Cardiac ventricle fibroblast (primary cell): ENCODE data around the gene ADGRB2. TPM values are rescaled to one million over a fixed set of nuclear protein-coding genes. Genes with fewer than 3 reads are reported as not detected.

Source experiments
- total RNA-seq: library from RNA; depleted of rRNA; stranded (reverse); fragments of >200 nt; gene quantifications from 2 replicates; pipeline ENCODE4 v1.2.3, GENCODE V29; 2015

The ADGRB2 gene
- total RNA-seq = 6.9 and 10.5 TPM in 2 replicates

GRCh38 chr1:31764312-31765040, at the start of gene ADGRB2:
Gene ADGRB2 (minus strand): TSS chr1:31764340. CDS start chr1:31757221, 7,119 bp downstream.

GRCh38 chr1:31703431-31704270, 60.5 kb downstream of the ADGRB2 start, which contains the start of gene COL16A1:
Gene COL16A1 (minus strand): TSS chr1:31704017. CDS start chr1:31702193, 1,824 bp downstream.

Other genes with a start within 250 kb of the ADGRB2 start
- 9.4 and 12.2 TPM in 2 replicates for gene TINAGL1, start 187.8 kb downstream of the ADGRB2 start, total RNA-seq
- not detected in 2 replicates for gene HCRTR1, start 146.7 kb downstream of the ADGRB2 start, total RNA-seq
- 47.7 and 53.0 TPM in 2 replicates for gene PEF1, start 119.5 kb downstream of the ADGRB2 start, total RNA-seq
- 92.6 and 160 TPM in 2 replicates for gene COL16A1, start 60.3 kb downstream of the ADGRB2 start, total RNA-seq
- 18.3 and 23.2 TPM in 2 replicates for gene SPOCD1, start 51.7 kb upstream of the ADGRB2 start, total RNA-seq
- gene PTP4A2, start 174.0 kb upstream of the ADGRB2 start, total RNA-seq = 168 and 287 TPM in 2 replicates
- gene KHDRBS1, start 249.5 kb upstream of the ADGRB2 start, total RNA-seq = 33.1 and 39.8 TPM in 2 replicates